Loucy (cell line): Measurements from ENCODE around the gene DAW1.

Experiments
- H2AFZ ChIP-seq: fragments of 200-600 bp; sonication (generic); 2 replicates; pipeline ENCODE4 v1.6.0; 2016; ENCODE audit warnings: antibody characterized with exemption, mild to moderate bottlenecking, low read length, moderate library complexity
- H3F3A ChIP-seq: fragments of 200-600 bp; 2 replicates; pipeline ENCODE4 v1.6.0; 2016; ENCODE audit warnings: antibody characterized with exemption, low read depth, mild to moderate bottlenecking
- H3K27me3 ChIP-seq: fragments of 200-600 bp; sonication (generic); 2 replicates; pipeline ENCODE4 v1.6.1; 2014; ENCODE audit warnings: low read length, mild to moderate bottlenecking; ENCODE audit not compliant: insufficient read depth, poor library complexity, severe bottlenecking
- H3K36me3 ChIP-seq: fragments of 200-600 bp; sonication (generic); 2 replicates; pipeline ENCODE4 v1.6.1; 2016; ENCODE audit warnings: low read length; ENCODE audit not compliant: insufficient read depth
- H3K4me1 ChIP-seq: fragments of 200-600 bp; sonication (generic); 2 replicates; pipeline ENCODE4 v1.5.1; 2014; ENCODE audit warnings: low read length, mild to moderate bottlenecking; ENCODE audit not compliant: insufficient read depth, poor library complexity, severe bottlenecking
- H3K4me2 ChIP-seq: fragments of 200-600 bp; sonication (generic); 2 replicates; pipeline ENCODE4 v1.6.0; 2014; ENCODE audit warnings: antibody characterized with exemption, low read length, low read depth, mild to moderate bottlenecking; ENCODE audit not compliant: poor library complexity, severe bottlenecking
- H3K4me3 ChIP-seq: fragments of 200-600 bp; sonication (generic); 2 replicates; pipeline ENCODE4 v1.5.1; 2014; ENCODE audit warnings: low read length, mild to moderate bottlenecking, mixed read lengths; ENCODE audit not compliant: poor library complexity, severe bottlenecking
- H3K79me2 ChIP-seq: fragments of 200-600 bp; sonication (generic); 2 replicates; pipeline ENCODE4 v1.6.1; 2014; ENCODE audit warnings: low read length; ENCODE audit not compliant: insufficient read depth
- H3K9ac ChIP-seq: fragments of 200-600 bp; sonication (generic); 2 replicates; pipeline ENCODE4 v1.6.0; 2014; ENCODE audit warnings: mild to moderate bottlenecking, low read depth, low read length, moderate library complexity; ENCODE audit not compliant: poor library complexity, severe bottlenecking
- H3K9me2 ChIP-seq: fragments of 200-600 bp; sonication (generic); replicated peaks from 2 replicates; pipeline ENCODE4 v1.6.1; 2016; ENCODE audit warnings: low read depth, low read length, mixed read lengths
- H3K9me3 ChIP-seq: fragments of 200-600 bp; sonication (generic); 2 replicates; pipeline ENCODE4 v1.6.1; 2014; ENCODE audit warnings: mild to moderate bottlenecking, antibody characterized with exemption, low read length, low read depth; ENCODE audit not compliant: insufficient read depth
- H4K20me1 ChIP-seq: fragments of 200-600 bp; sonication (generic); 2 replicates; pipeline ENCODE4 v1.6.0; 2014; ENCODE audit warnings: antibody characterized with exemption, low read length, mild to moderate bottlenecking; ENCODE audit not compliant: insufficient read depth, poor library complexity, severe bottlenecking
- CTCF ChIP-seq: fragments of 200-600 bp; sonication (generic); conservative IDR thresholded peaks from 2 replicates; pipeline ENCODE4 v1.5.1; 2014; ENCODE audit warnings: mild to moderate bottlenecking, antibody characterized with exemption, low read length
- EZH2phosphoT487 ChIP-seq: fragments of 200-600 bp; IDR thresholded peaks from 2 replicates; pipeline ENCODE4 v1.6.1; 2018; ENCODE audit warnings: antibody characterized with exemption, mild to moderate bottlenecking, moderate library complexity, borderline replicate concordance

DAW1 gene

GRCh38 chr2:227880460-227880859 is 9.0 kb downstream of the DAW1 start:
- Histone ChIP-seq H3K4me3 (no peak overlapping the region), H3K9ac (no peak overlapping the region), H2AFZ (no peak overlapping the region), H3K27me3 (no peaks in the 10 kb centered on the region), H3K4me2 (no peak overlapping the region), H4K20me1 (no peaks in the 10 kb centered on the region), H3F3A (no peaks in the 10 kb centered on the region), H3K79me2 (no peaks in the 10 kb centered on the region), H3K4me1 (no peaks in the 10 kb centered on the region), H3K9me3 (no peaks in the 10 kb centered on the region), H3K36me3 (no peaks in the 10 kb centered on the region), H3K9me2 (no peaks in the 10 kb centered on the region)
- TF ChIP-seq CTCF: no peak
- no peak for TF ChIP-seq EZH2phosphoT487

- Histone ChIP-seq H3K79me2 (no peaks in the 10 kb centered on the region), H3K27me3 (no peaks in the 10 kb centered on the region), H3K9me3 (no peaks in the 10 kb centered on the region), H3K36me3 (no peaks in the 10 kb centered on the region), H2AFZ (no peak overlapping the region), H3K9me2 (no peaks in the 10 kb centered on the region), H3K4me1 (no peaks in the 10 kb centered on the region), H3K4me2 (no peak overlapping the region), H3K9ac (no peak overlapping the region), H3K4me3 (no peak overlapping the region), H3F3A (no peaks in the 10 kb centered on the region), H4K20me1 (no peaks in the 10 kb centered on the region)
- TF ChIP-seq CTCF (no peak), EZH2phosphoT487 (no peak)
Measured at GRCh38 chr2:227881866-227882517, 10.6 kb downstream of the DAW1 start.

GRCh38 chr2:227884511-227884947 is 13.1 kb downstream of the DAW1 start:
- H3K9me2 ChIP-seq: no peaks in the 10 kb centered on the region
- TF ChIP-seq EZH2phosphoT487 (no peak), CTCF (peak; percentile 96)
- H3K79me2 ChIP-seq: no peaks in the 10 kb centered on the region
- H3K9ac ChIP-seq: no peak overlapping the region
- no peaks in the 10 kb centered on the region for H3K36me3 ChIP-seq
- H3K27me3 ChIP-seq: no peaks in the 10 kb centered on the region
- no peak overlapping the region for H3K4me2 ChIP-seq
- H3F3A ChIP-seq: no peaks in the 10 kb centered on the region
- no peaks in the 10 kb centered on the region for H3K9me3 ChIP-seq
- no peaks in the 10 kb centered on the region for H4K20me1 ChIP-seq
- no peak overlapping the region for H3K4me3 ChIP-seq
- no peaks in the 10 kb centered on the region for H3K4me1 ChIP-seq
- 0 out of 2 replicates have a peak overlapping the region, but pooled peaks have one; percentile 41 for H2AFZ ChIP-seq
